Activated effector memory CD4-positive, alpha-beta T cell treated with anti-CD3 and anti-CD28 coated beads, Interleukin-2, amount 50 U/mL, for 16 hours (primary cell): ENCODE measurements around the gene EZR.

Experiments
- DNase-seq: peaks from one replicate; pipeline ENCODE4 v3.0.0-alpha.2; 2020

Gene EZR

DNA sequence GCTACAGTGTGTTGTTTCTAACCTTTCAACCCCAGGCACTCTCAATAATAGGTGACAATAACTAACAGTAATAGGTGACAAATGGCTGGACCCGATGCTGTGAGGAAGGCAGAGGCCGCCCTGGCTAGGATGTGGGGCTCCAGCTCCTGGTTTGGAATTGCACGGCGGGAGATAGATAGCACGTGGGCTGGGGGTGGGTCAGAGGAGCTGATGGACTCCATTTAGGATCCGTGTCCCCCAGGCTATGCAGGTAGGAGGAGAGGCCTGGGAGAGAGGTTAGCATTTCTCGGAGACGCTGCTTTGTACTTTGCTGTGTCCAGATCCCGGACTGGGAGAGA lies 61.4 kb downstream of the EZR start:
- no peak for DNase-seq

GRCh38 chr6:158756977-158757752 lies 62.0 kb downstream of the EZR start:
- no peak for DNase-seq

GRCh38 chr6:158756126-158756525 lies 63.0 kb downstream of the EZR start:
- no peak for DNase-seq

- DNase-seq: no peak
Observed at GRCh38 chr6:158755636-158756035, 63.5 kb downstream of the EZR start.

- DNase-seq: no peak
Observed at GRCh38 chr6:158754738-158755137, 64.4 kb downstream of the EZR start.

DNA sequence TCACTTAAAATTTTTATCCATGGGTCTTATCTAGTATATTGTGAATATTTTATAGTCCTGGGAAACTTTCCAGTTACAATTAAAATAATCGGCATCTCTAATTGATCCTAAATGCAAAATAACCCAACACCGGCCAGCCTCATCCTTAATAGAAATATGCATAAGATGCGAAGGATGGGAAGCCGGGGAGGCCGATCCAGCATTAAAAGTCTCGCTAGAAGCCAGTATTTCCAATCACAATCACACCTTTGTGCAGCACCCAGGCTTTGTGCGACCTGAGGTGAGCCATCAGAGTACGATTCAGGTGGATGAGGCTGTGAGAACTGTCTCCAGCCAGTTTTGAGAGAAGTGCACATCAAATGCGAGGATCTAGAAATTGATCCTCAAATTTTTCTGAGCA lies 65.4 kb downstream of the EZR start:
- DNase-seq: no peak

DNA sequence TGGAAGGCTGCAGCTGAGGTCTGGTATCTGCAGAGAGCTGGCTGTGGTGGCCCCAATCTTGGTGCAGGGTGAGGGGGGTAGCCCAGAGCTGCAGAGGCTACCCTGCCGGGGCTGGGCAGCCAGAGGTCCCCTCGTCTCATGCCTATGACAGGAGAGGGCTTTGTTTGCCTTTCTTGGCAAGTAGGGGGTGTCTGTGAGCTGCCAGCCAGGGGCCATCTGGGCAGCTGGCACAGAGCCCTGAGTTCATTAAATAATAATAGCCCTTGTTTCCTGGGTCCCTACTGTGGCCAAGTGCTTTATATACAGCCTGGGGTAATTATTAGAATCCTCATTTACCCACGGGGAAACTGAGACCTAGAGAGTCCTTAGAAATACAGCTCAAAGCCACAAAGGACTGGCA lies 66.6 kb downstream of the EZR start:
- DNase-seq: no peak

DNA sequence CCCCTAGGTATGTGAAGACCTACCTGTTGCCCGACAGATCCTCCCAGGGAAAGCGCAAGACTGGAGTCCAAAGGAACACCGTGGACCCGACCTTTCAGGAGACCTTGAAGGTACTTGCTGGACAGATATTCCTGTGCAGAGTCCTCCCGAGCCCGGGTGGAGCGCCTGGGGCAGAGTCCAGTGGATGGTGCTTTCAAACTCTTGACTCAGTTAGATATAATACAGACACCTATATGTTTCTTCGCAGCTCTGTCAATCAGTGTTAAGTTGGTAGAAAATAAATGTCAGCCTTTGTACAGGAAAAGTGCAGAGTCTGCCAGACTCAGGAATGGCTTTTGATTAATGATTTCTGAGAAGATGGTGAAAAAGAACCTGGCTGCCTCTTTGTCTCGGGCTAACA lies 67.2 kb downstream of the EZR start:
- DNase-seq: no peak

DNA sequence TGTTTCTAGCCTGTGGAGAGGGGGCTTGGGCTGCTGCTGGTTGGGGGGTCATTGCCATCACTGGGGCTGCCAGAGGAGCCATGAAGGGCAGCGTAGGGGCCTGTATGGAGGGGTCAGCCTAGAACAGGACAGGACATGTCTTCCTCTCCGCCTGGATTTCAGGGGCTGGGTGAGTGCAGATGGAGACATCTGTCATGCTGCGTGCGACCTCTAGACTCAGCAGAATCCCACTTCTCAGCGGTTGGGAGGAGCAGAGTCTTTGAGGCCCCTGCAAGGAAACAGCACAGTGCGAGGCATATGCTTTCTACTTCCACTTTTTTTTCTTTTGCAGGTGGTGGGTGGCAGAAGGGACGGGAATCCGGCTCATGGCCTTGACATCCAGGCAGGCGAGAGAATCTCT lies 67.9 kb downstream of the EZR start:
- DNase-seq: no peak

DNA sequence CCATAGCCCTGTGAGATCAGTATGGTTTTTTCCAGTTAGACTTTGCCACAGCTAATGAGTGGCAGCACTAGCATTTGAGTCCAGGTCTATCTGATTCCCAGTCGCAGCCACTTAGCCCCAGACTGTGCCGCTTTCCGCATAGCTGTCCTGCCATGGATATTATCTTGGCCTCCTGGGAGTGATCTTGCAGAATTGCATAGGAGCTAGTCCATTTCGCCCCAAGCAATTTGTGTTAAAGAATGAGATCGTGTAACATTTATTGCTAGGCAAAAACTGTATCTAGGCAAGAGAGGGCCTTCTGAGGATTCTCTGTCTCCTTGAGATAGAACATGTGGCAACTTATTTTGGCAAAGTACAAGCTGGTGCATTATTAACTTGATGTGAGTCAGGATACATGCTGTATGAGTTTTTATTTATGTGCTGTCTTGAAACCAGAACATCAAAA lies 74.2 kb downstream of the EZR start:
- no peak for DNase-seq

- DNase-seq: no peak
Observed at GRCh38 chr6:158743033-158743651, 76.0 kb downstream of the EZR start.

GRCh38 chr6:158739673-158740072 lies 79.5 kb downstream of the EZR start:
- no peak for DNase-seq

GRCh38 chr6:158737710-158738615 lies 81.2 kb downstream of the EZR start:
- DNase-seq: no peak

DNA sequence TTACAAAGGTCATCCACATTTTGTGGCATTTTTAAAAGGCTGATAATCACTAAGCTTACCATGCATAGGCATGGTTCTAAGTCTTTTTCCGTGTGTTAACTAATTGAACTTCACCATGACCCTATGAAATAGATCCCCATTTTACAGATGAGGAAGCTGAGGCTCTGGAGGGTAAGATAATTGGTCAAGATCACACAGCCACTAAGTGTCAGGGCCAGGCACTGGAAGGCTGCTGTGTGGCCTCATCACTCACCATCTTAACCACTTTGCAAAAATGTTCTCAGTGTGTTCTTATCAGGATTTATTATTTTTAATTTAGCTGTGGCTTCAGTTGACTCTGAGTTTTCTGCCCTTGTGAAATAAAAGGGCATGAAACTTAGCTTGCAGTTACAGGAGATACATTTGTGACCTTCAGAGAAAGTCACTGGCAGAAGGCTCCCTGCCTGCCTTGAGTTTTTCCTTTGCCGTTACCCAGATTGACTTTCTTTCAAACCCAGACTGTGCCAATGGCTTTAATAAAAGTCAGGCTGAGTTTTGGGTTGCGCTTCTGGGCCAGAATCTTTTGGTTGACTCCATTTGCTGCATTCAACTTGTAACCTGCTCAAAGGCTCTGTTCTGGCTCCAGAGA lies 82.0 kb downstream of the EZR start:
- DNase-seq: no peak

GRCh38 chr6:158735009-158735408 lies 84.2 kb downstream of the EZR start:
- no peak for DNase-seq

DNA sequence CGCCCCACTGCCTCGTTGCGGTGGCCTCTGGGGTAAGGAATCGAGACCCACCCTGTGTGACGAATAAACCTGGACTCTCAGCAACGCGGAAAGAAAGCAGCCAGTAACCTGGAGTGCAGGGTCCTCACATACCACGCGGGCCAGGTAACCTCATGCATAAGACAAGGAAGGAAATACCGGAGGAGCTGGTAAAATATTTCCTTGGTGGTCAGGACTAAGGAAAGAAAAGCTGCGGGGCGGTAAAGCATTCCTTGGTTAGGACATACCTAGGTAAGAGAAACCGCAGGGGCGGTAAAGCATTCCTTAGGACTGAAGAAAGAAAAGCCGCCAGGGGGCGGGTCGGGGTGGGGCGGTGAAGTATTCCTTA lies 88.6 kb downstream of the EZR start:
- no peak for DNase-seq

GRCh38 chr6:158729906-158730540 lies 89.1 kb downstream of the EZR start:
- DNase-seq: no peak

- DNase-seq: no peak
Observed at GRCh38 chr6:158725704-158726103, 93.5 kb downstream of the EZR start.

- DNase-seq: no peak
Observed at GRCh38 chr6:158722176-158722729, 96.9 kb downstream of the EZR start.

DNA sequence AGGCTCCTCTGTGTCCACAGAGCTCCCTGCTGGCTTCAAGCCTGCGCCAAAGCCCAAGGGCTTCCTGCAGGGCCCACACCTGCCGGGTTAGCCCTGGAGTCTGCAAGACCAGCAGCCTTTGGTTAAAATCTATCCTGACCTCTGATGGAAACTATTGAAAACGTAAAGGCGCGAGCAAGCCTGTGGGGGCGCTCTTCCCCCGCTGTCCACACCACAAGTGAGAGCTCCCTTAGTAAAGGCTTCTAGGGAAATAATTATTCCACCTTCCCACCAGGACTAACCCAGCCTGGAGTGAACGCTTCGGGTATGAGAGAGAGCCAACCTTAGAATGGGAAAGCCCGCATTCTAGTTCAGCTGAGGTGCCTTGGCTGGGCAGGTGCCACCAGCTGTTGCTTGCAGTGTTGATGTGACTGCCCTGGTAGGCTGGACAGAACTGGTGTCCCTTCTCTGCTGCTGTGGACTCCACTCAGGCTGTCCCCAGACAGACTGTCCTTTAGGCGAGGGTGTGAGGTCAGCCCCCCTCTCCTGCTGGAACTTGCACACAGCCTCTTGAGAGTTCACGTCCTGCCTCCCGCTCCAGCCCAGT lies 100.6 kb downstream of the EZR start:
- DNase-seq: no peak

DNA sequence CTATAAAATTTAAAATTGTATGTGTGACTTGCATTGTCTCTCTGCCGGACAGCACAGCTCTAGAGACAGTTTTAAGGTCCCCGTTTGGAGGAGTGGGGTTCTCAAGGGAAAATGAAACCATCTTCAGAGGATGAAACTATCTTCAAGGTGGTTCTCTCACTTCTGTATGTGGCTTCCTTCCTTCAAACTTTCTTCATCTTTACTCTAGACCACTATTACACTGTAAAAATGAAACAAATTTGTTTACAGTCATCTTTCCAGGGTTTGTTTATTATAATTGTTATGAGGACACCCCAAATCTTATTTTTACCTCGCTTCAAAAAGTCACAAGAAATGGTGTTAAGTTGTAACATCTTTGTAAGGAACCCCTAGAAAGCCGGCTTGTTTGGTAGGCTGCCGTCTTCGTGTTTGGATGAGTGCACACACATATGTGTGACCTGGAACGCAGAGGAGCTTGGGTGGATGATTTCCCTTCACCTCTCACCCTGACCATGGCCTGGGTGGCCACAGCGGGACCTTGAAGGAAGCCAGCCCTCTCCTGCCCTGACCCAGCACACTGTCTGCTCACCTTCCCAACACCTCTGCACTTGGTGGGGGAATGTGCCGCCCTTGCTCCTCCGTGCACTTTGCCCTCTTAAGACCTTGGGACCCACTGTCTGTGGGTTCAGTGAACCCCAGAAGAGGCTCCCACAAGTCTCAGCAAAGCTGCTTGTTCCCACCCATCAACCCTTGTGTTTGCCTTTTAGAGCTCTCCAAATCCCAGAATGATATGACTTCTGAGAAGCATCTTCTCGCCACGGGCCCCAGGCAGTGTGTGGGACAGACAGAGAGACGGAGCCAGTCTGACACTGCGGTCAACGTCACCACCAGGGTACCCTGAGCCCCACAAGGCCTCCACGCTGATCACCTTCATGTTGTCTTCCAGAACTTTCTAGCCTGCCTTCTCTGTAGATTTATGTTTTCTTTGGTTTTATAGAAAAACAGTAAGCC lies 101.5 kb downstream of the EZR start:
- DNase-seq: no peak
